G401 (cell line): ENCODE data around the gene SMAD9. TPM values are rescaled to one million over a fixed set of nuclear protein-coding genes. Genes with fewer than 3 reads are reported as not detected.
A peak's percentile ranks its signal among the peaks of the same experiment; 100 is the strongest.

Source experiments
- DNase-seq: peaks from one replicate; pipeline ENCODE4 v3.0.0-alpha.2; 2015; ENCODE audit warnings: low spot score
- in situ Hi-C: cut with HindIII; loops from 2 replicates; pipeline ENCODE4 v1.10.0; 2016; ENCODE audit warnings: low sequenced_read_pairs, mixed read lengths
- total RNA-seq: library from RNA; depleted of rRNA; stranded (reverse); fragments of >200 nt; shearing (Covaris generic); gene quantifications from 2 replicates; pipeline ENCODE4 v1.2.3, GENCODE V29; 2014; rRNA removed

The SMAD9 gene
- 22.3 and 29.2 TPM in 2 replicates for total RNA-seq

- in situ Hi-C loops: no loop called here
- peak; percentile 24 for DNase-seq
These were observed at the start of gene SMAD9 for GRCh38 chr13:36919833-36920615. Gene SMAD9, minus strand, starts transcription at chr13:36920238. Its CDS starts 40,549 bp downstream, at chr13:36879689.

- no peak for DNase-seq
- in situ Hi-C loops: no loop called here
These were observed 46.4 kb upstream of the SMAD9 start for GRCh38 chr13:36966404-36966803.

GRCh38 chr13:36965767-36966166 is 45.7 kb upstream of the SMAD9 start:
- in situ Hi-C loops: no loop called here
- DNase-seq: no peak

- in situ Hi-C loops: no loop called here
These were observed 39.5 kb upstream of the SMAD9 start for GRCh38 chr13:36959456-36960116.

GRCh38 chr13:36954542-36954941 is 34.5 kb upstream of the SMAD9 start:
- no peak for DNase-seq
- in situ Hi-C loops: no loop called here

More at GRCh38 chr13:36959456-36960116, 39.5 kb upstream of the SMAD9 start:
- no peak for DNase-seq

GRCh38 chr13:36950920-36951319 is 30.9 kb upstream of the SMAD9 start:
- in situ Hi-C loops: no loop called here

GRCh38 chr13:36950330-36950729 is 30.3 kb upstream of the SMAD9 start:
- in situ Hi-C loops: no loop called here
- DNase-seq: no peak

More at GRCh38 chr13:36950920-36951319, 30.9 kb upstream of the SMAD9 start:
- no peak for DNase-seq

GRCh38 chr13:36945078-36945477 is 25.0 kb upstream of the SMAD9 start:
- no peak for DNase-seq
- in situ Hi-C loops: no loop called here

GRCh38 chr13:36925603-36926002 is 5.6 kb upstream of the SMAD9 start:
- in situ Hi-C loops: no loop called here
- no peak for DNase-seq

- in situ Hi-C loops: no loop called here
- DNase-seq: no peak
These were observed 4.0 kb upstream of the SMAD9 start for GRCh38 chr13:36924001-36924400.

- in situ Hi-C loops: no loop called here
- DNase-seq: no peak
These were observed 1.7 kb upstream of the SMAD9 start for GRCh38 chr13:36921631-36922301.

- in situ Hi-C loops: no loop called here
- DNase-seq: no peak
These were observed 663 bp upstream of the SMAD9 start for GRCh38 chr13:36920616-36921185.

GRCh38 chr13:36919171-36919832 is 736 bp downstream of the SMAD9 start:
- in situ Hi-C loops: no loop called here
- DNase-seq: peak; percentile 25

- in situ Hi-C loops: no loop called here
- DNase-seq: no peak
These were observed 1.5 kb downstream of the SMAD9 start for GRCh38 chr13:36918246-36919131.

GRCh38 chr13:36917311-36917710 is 2.7 kb downstream of the SMAD9 start:
- in situ Hi-C loops: no loop called here
- DNase-seq: no peak

GRCh38 chr13:36915896-36916640 is 4.0 kb downstream of the SMAD9 start:
- in situ Hi-C loops: no loop called here
- DNase-seq: no peak

GRCh38 chr13:36915106-36915505 is 4.9 kb downstream of the SMAD9 start:
- in situ Hi-C loops: no loop called here

GRCh38 chr13:36914648-36915047 is 5.4 kb downstream of the SMAD9 start:
- DNase-seq: no peak
- in situ Hi-C loops: no loop called here

More at GRCh38 chr13:36915106-36915505, 4.9 kb downstream of the SMAD9 start:
- DNase-seq: no peak
